K562 (cell line): ENCODE results near the gene ZFP36. TPM values are rescaled to one million over a fixed set of nuclear protein-coding genes. Genes with fewer than 3 reads are reported as not detected.

Experiments used
- CREB1 ChIP-seq, 2 experiments: sonication (generic) in 1 of 2; formaldehyde crosslinking in 1 of 2; IDR thresholded peaks; 2 replicates each; pipeline versions ENCODE4 v1.6.1 to v1.8.0; 2012 to 2022; ENCODE audit warnings: inconsistent platforms in 1 of 2, mild to moderate bottlenecking in 1 of 2, missing genetic modification reagents in 1 of 2, moderate library complexity in 1 of 2
- FOXP4 ChIP-seq: sonication (generic); formaldehyde crosslinking; IDR thresholded peaks from 2 replicates; pipeline ENCODE4 v1.8.0; 2022; ENCODE audit warnings: mild to moderate bottlenecking, missing genetic modification reagents, borderline replicate concordance
- HDAC1 ChIP-seq, 2 experiments: fragments of 450-650 bp; IDR thresholded peaks; 2 replicates each; pipeline ENCODE4 v1.6.1; 2016 to 2017; ENCODE audit warnings: inconsistent platforms in 1 of 2, mild to moderate bottlenecking in 1 of 2, moderate library complexity in 1 of 2
- IFI16 ChIP-seq: fragments of 250-450 bp; sonication (Bioruptor Pico); IDR thresholded peaks from 2 replicates; pipeline ENCODE4 v2.1.2; 2022; ENCODE audit warnings: mild to moderate bottlenecking, inconsistent platforms
- KLF13 ChIP-seq: fragments of 450-650 bp; IDR thresholded peaks from 2 replicates; pipeline ENCODE4 v1.6.1; 2016; ENCODE audit warnings: missing genetic modification characterization, low read depth, mild to moderate bottlenecking, missing compliant biosample characterization, moderate library complexity, borderline replicate concordance
- NCOA2 ChIP-seq, 2 experiments: fragments of 450-650 bp; IDR thresholded peaks; 2 replicates each; pipeline ENCODE4 v1.6.1; 2018; ENCODE audit warnings: mild to moderate bottlenecking in 2 of 2, moderate library complexity in 1 of 2; ENCODE audit not compliant: partially characterized antibody in 2 of 2
- NR4A1 ChIP-seq, 2 experiments: fragments of 250-450 bp in 1 of 2; fragments of 450-650 bp in 1 of 2; sonication (Bioruptor Pico) in 1 of 2; IDR thresholded peaks; 2 replicates each; pipeline versions ENCODE4 v1.4.0 to v1.6.1; 2016 to 2020; ENCODE audit warnings: mild to moderate bottlenecking in 2 of 2, missing compliant biosample characterization in 1 of 2, missing genetic modification characterization in 1 of 2, moderate library complexity in 1 of 2
- PRDM10 ChIP-seq: fragments of 450-650 bp; IDR thresholded peaks from 2 replicates; pipeline ENCODE4 v1.6.1; 2018; ENCODE audit not compliant: partially characterized antibody
- REST ChIP-seq, 2 experiments: fragments of 450-650 bp; formaldehyde crosslinking in 1 of 2; IDR thresholded peaks; 2 replicates each; pipeline versions ENCODE4 v1.4.0 to v1.6.1; 2014 to 2020; ENCODE audit warnings: mild to moderate bottlenecking in 2 of 2, borderline replicate concordance in 1 of 2, low read depth in 1 of 2
- SIN3B ChIP-seq: fragments of 450-650 bp; IDR thresholded peaks from 2 replicates; pipeline ENCODE4 v1.6.1; 2017; ENCODE audit warnings: low read depth, mild to moderate bottlenecking, moderate library complexity
- polyA plus RNA-seq, 8 experiments: library from polyadenylated mRNA; depleted of rRNA in 4 of 8; stranded (reverse) in 5 of 8; unstranded in 3 of 8; fragments of >200 nt; fragmentation: Nextera tagmentation in 2 of 8; fragmentation: Illumina TruSeq in 1 of 8; extraction: Ambion mirVana in 2 of 8; extraction: Trizol in 1 of 8; gene quantifications; 2 replicates each; pipeline versions ENCODE4 v1.2.1 to v1.2.3, GENCODE V29; 2011 to 2014; ENCODE audit warnings: inconsistent platforms in 1 of 8, missing spikeins in 1 of 8
- total RNA-seq, 7 experiments: library from RNA; depleted of rRNA in 6 of 7; stranded (reverse); fragments of >200 nt in 6 of 7; fragmentation: Illumina TruSeq in 2 of 7; extraction: Trizol in 2 of 7; gene quantifications; 2 replicates each; pipeline versions ENCODE4 v1.2.1 to v1.2.3, GENCODE V29; 2011 to 2021; ENCODE audit warnings: low replicate concordance in 1 of 7

ZFP36 gene
- total and polyA plus RNA-seq, 9 of the 15 experiments (the other 6 are each of a cell fraction or from before 2014, with no cell fraction given): 1.0 to 20.1 (median 3.5) TPM

GRCh38 chr19:39435499-39436349 lies 29.1 kb downstream of the ZFP36 start, which contains the start of gene RPS16 (continued):
- no peak for TF ChIP-seq FOXP4 (CRISPR knock-in tag)
- TF ChIP-seq PRDM10: peak; percentile 75
- TF ChIP-seq SIN3B: peak; percentile 72
- TF ChIP-seq HDAC1 (IDR thresholded peaks at IDR 0.05): peak in 1 of 2 experiments; percentile 96; a peak in 2 of 4 replicates
- no peak for TF ChIP-seq NCOA2 (IDR thresholded peaks at IDR 0.05; ENCODE audit: partially characterized antibody in 2 of 2)
- TF ChIP-seq IFI16 (CRISPR knock-in tag): no peak
- 0 out of 2 replicates have a peak, but pooled peaks have one; percentile 70 for TF ChIP-seq NR4A1 (CRISPR knock-in tag; IDR thresholded peaks at IDR 0.05)
- no peak for TF ChIP-seq NR4A1 (tag; IDR thresholded peaks at IDR 0.05)
- TF ChIP-seq CREB1 (IDR thresholded peaks at IDR 0.05): peak; percentile 67
- TF ChIP-seq CREB1 (CRISPR knock-in tag; IDR thresholded peaks at IDR 0.05): peak; percentile 82
- TF ChIP-seq KLF13 (tag): no peak
- no peak for TF ChIP-seq REST (IDR thresholded peaks at IDR 0.05; ENCODE audit: borderline replicate concordance)
- TF ChIP-seq REST (CRISPR knock-in tag; IDR thresholded peaks at IDR 0.05; ENCODE audit: low read depth): peak; percentile 54; the same call in 1 of the 2 replicates
